ENCODE data around the gene ALDOB. TPM values are rescaled to one million over a fixed set of nuclear protein-coding genes. Genes with fewer than 3 reads are reported as not detected.

The ALDOB gene
- polyA plus RNA-seq, 2 donors = 0.08 to 0.12 TPM

GRCh38 chr9:101476576-101477208 is 41.1 kb upstream of the ALDOB start:
- H3K4me1 ChIP-seq (ENCODE audit: control insufficient read depth in 2 of 2, insufficient read depth in 2 of 2, low read length in 1 of 2) = peaks cover 8 to 11% of the 10 kb centered on the region in 2 donors
- WGBS, 2 donors = 93 to 96% methylated on average over 13 of the region's 13 CpGs
- H3K36me3 ChIP-seq (ENCODE audit: control insufficient read depth in 2 of 2, insufficient read depth in 2 of 2, low read length in 1 of 2) = peaks cover 0 to 13% of the 10 kb centered on the region in 2 donors
- no peak overlapping the region for H3K27ac ChIP-seq (ENCODE audit: low read depth in 2 of 2, low read length in 1 of 2)
- H3K27me3 ChIP-seq (ENCODE audit: control insufficient read depth in 1 of 2, insufficient read depth in 2 of 2, low read length in 2 of 2) = no peaks in the 10 kb centered on the region
- no peak overlapping the region for H3K4me3 ChIP-seq (ENCODE audit: low read depth in 1 of 2, low read length in 2 of 2)
- H3K9me3 ChIP-seq (ENCODE audit: control insufficient read depth in 2 of 2, insufficient read depth in 1 of 2, low read depth in 1 of 2, low read length in 1 of 2) = no peaks in the 10 kb centered on the region

GRCh38 chr9:101472891-101473290 is 37.3 kb upstream of the ALDOB start:
- Histone ChIP-seq H3K36me3 (ENCODE audit: control insufficient read depth in 2 of 2, insufficient read depth in 2 of 2, low read length in 1 of 2) (peaks cover 0 to 13% of the 10 kb centered on the region in 2 donors), H3K27me3 (ENCODE audit: control insufficient read depth in 1 of 2, insufficient read depth in 2 of 2, low read length in 2 of 2) (no peaks in the 10 kb centered on the region), H3K4me1 (ENCODE audit: control insufficient read depth in 2 of 2, insufficient read depth in 2 of 2, low read length in 1 of 2) (peaks cover 5 to 6% of the 10 kb centered on the region in 2 donors), H3K4me3 (ENCODE audit: low read depth in 1 of 2, low read length in 2 of 2) (no peak overlapping the region), H3K9me3 (ENCODE audit: control insufficient read depth in 2 of 2, insufficient read depth in 1 of 2, low read depth in 1 of 2, low read length in 1 of 2) (no peaks in the 10 kb centered on the region), H3K27ac (ENCODE audit: low read depth in 2 of 2, low read length in 1 of 2) (no peak overlapping the region)
- WGBS, 2 donors = 74 to 91% methylated on average over 1 of the region's 1 CpG

GRCh38 chr9:101470929-101471328 is 35.4 kb upstream of the ALDOB start:
- WGBS, 2 donors = 87 to 92% methylated on average over 3 of the region's 3 CpGs
- no peak overlapping the region for H3K4me3 ChIP-seq (ENCODE audit: low read depth in 1 of 2, low read length in 2 of 2)
- H3K27me3 ChIP-seq (ENCODE audit: control insufficient read depth in 1 of 2, insufficient read depth in 2 of 2, low read length in 2 of 2) = no peaks in the 10 kb centered on the region
- H3K27ac ChIP-seq (ENCODE audit: low read depth in 2 of 2, low read length in 1 of 2) = no peak overlapping the region
- peaks cover 0 to 4% of the 10 kb centered on the region in 2 donors for H3K36me3 ChIP-seq (ENCODE audit: control insufficient read depth in 2 of 2, insufficient read depth in 2 of 2, low read length in 1 of 2)
- H3K9me3 ChIP-seq (ENCODE audit: control insufficient read depth in 2 of 2, insufficient read depth in 1 of 2, low read depth in 1 of 2, low read length in 1 of 2) = no peaks in the 10 kb centered on the region
- no peaks in the 10 kb centered on the region for H3K4me1 ChIP-seq (ENCODE audit: control insufficient read depth in 2 of 2, insufficient read depth in 2 of 2, low read length in 1 of 2)

GRCh38 chr9:101470021-101470420 is 34.4 kb upstream of the ALDOB start:
- no peak overlapping the region for H3K4me3 ChIP-seq (ENCODE audit: low read depth in 1 of 2, low read length in 2 of 2)
- no peaks in the 10 kb centered on the region for H3K9me3 ChIP-seq (ENCODE audit: control insufficient read depth in 2 of 2, insufficient read depth in 1 of 2, low read depth in 1 of 2, low read length in 1 of 2)
- no peaks in the 10 kb centered on the region for H3K4me1 ChIP-seq (ENCODE audit: control insufficient read depth in 2 of 2, insufficient read depth in 2 of 2, low read length in 1 of 2)
- WGBS, 2 donors = 46 to 52% methylated on average over 3 of the region's 3 CpGs
- no peak overlapping the region for H3K27ac ChIP-seq (ENCODE audit: low read depth in 2 of 2, low read length in 1 of 2)
- H3K27me3 ChIP-seq (ENCODE audit: control insufficient read depth in 1 of 2, insufficient read depth in 2 of 2, low read length in 2 of 2) = no peaks in the 10 kb centered on the region
- H3K36me3 ChIP-seq (ENCODE audit: control insufficient read depth in 2 of 2, insufficient read depth in 2 of 2, low read length in 1 of 2) = peaks cover 0 to 3% of the 10 kb centered on the region in 2 donors

DNA sequence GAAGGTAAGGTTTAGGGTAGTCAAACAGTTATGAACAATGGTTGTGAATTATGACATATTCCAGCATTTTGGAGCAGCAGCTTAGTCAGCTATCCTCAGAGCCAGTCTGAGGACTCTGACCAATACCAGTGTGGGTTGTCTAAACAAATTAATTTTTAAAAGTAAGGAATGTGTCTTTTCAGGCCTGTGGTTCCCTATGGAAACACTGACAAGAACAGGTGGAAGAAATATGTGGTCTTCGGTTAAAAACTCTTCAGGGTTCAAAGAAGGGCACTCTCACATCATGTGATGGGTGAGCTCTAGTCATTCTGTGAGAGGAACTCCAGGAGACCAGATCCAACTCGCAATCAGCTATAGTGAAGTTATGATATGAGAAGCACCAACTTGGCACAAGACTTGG is 33.5 kb upstream of the ALDOB start:
- no peaks in the 10 kb centered on the region for H3K27me3 ChIP-seq (ENCODE audit: control insufficient read depth in 1 of 2, insufficient read depth in 2 of 2, low read length in 2 of 2)
- H3K27ac ChIP-seq (ENCODE audit: low read depth in 2 of 2, low read length in 1 of 2) = peak overlapping the region in 1 of 2 donors; percentile 4
- no peak overlapping the region for H3K4me3 ChIP-seq (ENCODE audit: low read depth in 1 of 2, low read length in 2 of 2)
- peaks cover 0 to 3% of the 10 kb centered on the region in 2 donors for H3K36me3 ChIP-seq (ENCODE audit: control insufficient read depth in 2 of 2, insufficient read depth in 2 of 2, low read length in 1 of 2)
- H3K9me3 ChIP-seq (ENCODE audit: control insufficient read depth in 2 of 2, insufficient read depth in 1 of 2, low read depth in 1 of 2, low read length in 1 of 2) = no peaks in the 10 kb centered on the region
- no peaks in the 10 kb centered on the region for H3K4me1 ChIP-seq (ENCODE audit: control insufficient read depth in 2 of 2, insufficient read depth in 2 of 2, low read length in 1 of 2)
- WGBS, 2 donors = 84 to 85% methylated on average over 2 of the region's 2 CpGs

DNA sequence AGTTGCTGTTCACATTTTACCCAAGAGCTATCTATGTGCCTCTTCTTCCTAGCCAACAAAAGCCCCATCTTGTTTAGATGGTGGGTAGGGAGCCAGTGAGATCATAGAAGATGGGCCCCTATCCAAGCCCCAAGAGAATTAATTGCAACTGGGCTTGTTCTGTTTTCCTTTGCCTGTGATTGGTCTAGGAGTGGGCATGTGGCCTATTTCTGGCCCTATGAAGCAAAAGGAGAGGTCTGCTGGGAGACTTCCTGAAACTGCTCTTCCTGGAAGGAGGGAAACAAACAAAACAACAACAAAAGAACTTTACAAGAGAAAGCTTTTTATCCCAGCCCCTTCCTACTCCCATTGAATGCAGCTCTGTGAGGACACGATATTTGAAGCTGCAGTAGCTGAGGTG is 32.5 kb upstream of the ALDOB start:
- no peak overlapping the region for H3K4me3 ChIP-seq (ENCODE audit: low read depth in 1 of 2, low read length in 2 of 2)
- H3K27ac ChIP-seq (ENCODE audit: low read depth in 2 of 2, low read length in 1 of 2) = no peak overlapping the region
- no peaks in the 10 kb centered on the region for H3K27me3 ChIP-seq (ENCODE audit: control insufficient read depth in 1 of 2, insufficient read depth in 2 of 2, low read length in 2 of 2)
- WGBS, 2 donors = 84 to 91% methylated on average over 1 of the region's 1 CpG
- no peaks in the 10 kb centered on the region for H3K9me3 ChIP-seq (ENCODE audit: control insufficient read depth in 2 of 2, insufficient read depth in 1 of 2, low read depth in 1 of 2, low read length in 1 of 2)
- peaks cover 0 to 3% of the 10 kb centered on the region in 2 donors for H3K36me3 ChIP-seq (ENCODE audit: control insufficient read depth in 2 of 2, insufficient read depth in 2 of 2, low read length in 1 of 2)
- no peaks in the 10 kb centered on the region for H3K4me1 ChIP-seq (ENCODE audit: control insufficient read depth in 2 of 2, insufficient read depth in 2 of 2, low read length in 1 of 2)

- WGBS, 2 donors = 73 to 90% methylated on average over 3 of the region's 3 CpGs
- Histone ChIP-seq H3K9me3 (ENCODE audit: control insufficient read depth in 2 of 2, insufficient read depth in 1 of 2, low read depth in 1 of 2, low read length in 1 of 2) (no peaks in the 10 kb centered on the region), H3K27me3 (ENCODE audit: control insufficient read depth in 1 of 2, insufficient read depth in 2 of 2, low read length in 2 of 2) (no peaks in the 10 kb centered on the region), H3K4me3 (ENCODE audit: low read depth in 1 of 2, low read length in 2 of 2) (no peak overlapping the region), H3K36me3 (ENCODE audit: control insufficient read depth in 2 of 2, insufficient read depth in 2 of 2, low read length in 1 of 2) (peaks cover 0 to 1% of the 10 kb centered on the region in 2 donors), H3K27ac (ENCODE audit: low read depth in 2 of 2, low read length in 1 of 2) (no peak overlapping the region), H3K4me1 (ENCODE audit: control insufficient read depth in 2 of 2, insufficient read depth in 2 of 2, low read length in 1 of 2) (no peaks in the 10 kb centered on the region)
Observed at GRCh38 chr9:101467690-101468089, 32.1 kb upstream of the ALDOB start.

DNA sequence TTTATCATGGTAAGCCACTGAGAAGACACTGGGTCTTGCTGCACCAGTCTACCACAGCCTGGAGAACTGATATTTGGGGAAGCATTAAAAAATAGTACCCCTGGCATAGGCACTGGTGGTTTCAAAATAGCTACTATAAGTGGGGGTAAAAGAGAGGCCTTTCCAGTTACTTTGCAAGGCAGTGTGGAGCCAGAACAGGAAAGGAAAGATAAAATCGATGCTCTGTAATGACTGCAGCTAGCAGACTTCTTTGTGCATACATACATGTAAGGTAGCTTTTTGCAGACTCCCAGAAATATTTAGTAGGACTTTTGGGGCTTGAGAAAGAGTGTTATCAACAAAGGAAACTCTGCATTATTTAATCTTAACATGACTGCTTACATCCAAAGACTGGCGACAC is 31.3 kb upstream of the ALDOB start:
- no peaks in the 10 kb centered on the region for H3K4me1 ChIP-seq (ENCODE audit: control insufficient read depth in 2 of 2, insufficient read depth in 2 of 2, low read length in 1 of 2)
- H3K4me3 ChIP-seq (ENCODE audit: low read depth in 1 of 2, low read length in 2 of 2) = no peak overlapping the region
- 91 to 92% methylated on average over 2 of the region's 2 CpGs for whole genome bisulfite sequencing, 2 donors
- H3K27me3 ChIP-seq (ENCODE audit: control insufficient read depth in 1 of 2, insufficient read depth in 2 of 2, low read length in 2 of 2) = no peaks in the 10 kb centered on the region
- H3K9me3 ChIP-seq (ENCODE audit: control insufficient read depth in 2 of 2, insufficient read depth in 1 of 2, low read depth in 1 of 2, low read length in 1 of 2) = no peaks in the 10 kb centered on the region
- H3K36me3 ChIP-seq (ENCODE audit: control insufficient read depth in 2 of 2, insufficient read depth in 2 of 2, low read length in 1 of 2) = no peaks in the 10 kb centered on the region
- H3K27ac ChIP-seq (ENCODE audit: low read depth in 2 of 2, low read length in 1 of 2) = no peak overlapping the region

GRCh38 chr9:101465326-101465915 is 29.8 kb upstream of the ALDOB start:
- no peaks in the 10 kb centered on the region for H3K9me3 ChIP-seq (ENCODE audit: control insufficient read depth in 2 of 2, insufficient read depth in 1 of 2, low read depth in 1 of 2, low read length in 1 of 2)
- no peak overlapping the region for H3K4me3 ChIP-seq (ENCODE audit: low read depth in 1 of 2, low read length in 2 of 2)
- H3K36me3 ChIP-seq (ENCODE audit: control insufficient read depth in 2 of 2, insufficient read depth in 2 of 2, low read length in 1 of 2) = no peaks in the 10 kb centered on the region
- no peaks in the 10 kb centered on the region for H3K27me3 ChIP-seq (ENCODE audit: control insufficient read depth in 1 of 2, insufficient read depth in 2 of 2, low read length in 2 of 2)
- no peak overlapping the region for H3K27ac ChIP-seq (ENCODE audit: low read depth in 2 of 2, low read length in 1 of 2)
- WGBS, 2 donors = 29 to 34% methylated on average over 6 of the region's 6 CpGs
- H3K4me1 ChIP-seq (ENCODE audit: control insufficient read depth in 2 of 2, insufficient read depth in 2 of 2, low read length in 1 of 2) = no peaks in the 10 kb centered on the region

- Histone ChIP-seq H3K36me3 (ENCODE audit: control insufficient read depth in 2 of 2, insufficient read depth in 2 of 2, low read length in 1 of 2) (no peaks in the 10 kb centered on the region), H3K9me3 (ENCODE audit: control insufficient read depth in 2 of 2, insufficient read depth in 1 of 2, low read depth in 1 of 2, low read length in 1 of 2) (no peaks in the 10 kb centered on the region), H3K27me3 (ENCODE audit: control insufficient read depth in 1 of 2, insufficient read depth in 2 of 2, low read length in 2 of 2) (no peaks in the 10 kb centered on the region), H3K4me3 (ENCODE audit: low read depth in 1 of 2, low read length in 2 of 2) (no peak overlapping the region), H3K27ac (ENCODE audit: low read depth in 2 of 2, low read length in 1 of 2) (no peak overlapping the region), H3K4me1 (ENCODE audit: control insufficient read depth in 2 of 2, insufficient read depth in 2 of 2, low read length in 1 of 2) (no peaks in the 10 kb centered on the region)
- 73 to 87% methylated on average over 2 of the region's 2 CpGs for WGBS, 2 donors
Observed at GRCh38 chr9:101463397-101463796, 27.8 kb upstream of the ALDOB start.
